ENCODE measurements around the gene PAM.
"Not testable (repeated sequence)": the region's sequence is repeated elsewhere in the genome, so short reads cannot be mapped to it uniquely, and the experiment has no call there.

Gene PAM

GRCh38 chr5:103006921-103007320, 251.8 kb downstream of the PAM start:
- DNase-seq = no peak

GRCh38 chr5:103010168-103010567, 255.1 kb downstream of the PAM start:
- no peak for DNase-seq

- DNase-seq = no peak
Measured at GRCh38 chr5:103013933-103014552, 258.9 kb downstream of the PAM start.

- no peak for DNase-seq
Measured at GRCh38 chr5:103014983-103015382, 259.9 kb downstream of the PAM start.

GRCh38 chr5:103016167-103016566, 261.1 kb downstream of the PAM start:
- DNase-seq = no peak

GRCh38 chr5:103019804-103020203, 264.7 kb downstream of the PAM start:
- no peak for DNase-seq

- no peak for DNase-seq
Measured at GRCh38 chr5:103021314-103021713, 266.2 kb downstream of the PAM start.

- no peak for DNase-seq
Measured at GRCh38 chr5:103027267-103027666, 272.2 kb downstream of the PAM start.

- no peak for DNase-seq
Measured at GRCh38 chr5:103031607-103032006, 276.5 kb downstream of the PAM start.

GRCh38 chr5:103033696-103034095, 278.6 kb downstream of the PAM start:
- no peak for DNase-seq

GRCh38 chr5:103034662-103035392, 279.7 kb downstream of the PAM start:
- DNase-seq = no peak

- DNase-seq = no peak
Measured at GRCh38 chr5:103035701-103036100, 280.6 kb downstream of the PAM start.

- DNase-seq = no peak
Measured at GRCh38 chr5:103036601-103037000, 281.5 kb downstream of the PAM start.

GRCh38 chr5:103037673-103038455, 282.8 kb downstream of the PAM start:
- DNase-seq = no peak

- DNase-seq = peak; percentile 57
Measured at GRCh38 chr5:103041071-103041676, 286.1 kb downstream of the PAM start.

- DNase-seq = not testable (repeated sequence)
Measured at GRCh38 chr5:103046706-103047105, 291.6 kb downstream of the PAM start.

- no peak for DNase-seq
Measured at GRCh38 chr5:103057208-103058130, 302.4 kb downstream of the PAM start.

GRCh38 chr5:103059525-103059924, 304.4 kb downstream of the PAM start:
- no peak for DNase-seq

GRCh38 chr5:103060424-103060954, 305.4 kb downstream of the PAM start:
- no peak for DNase-seq

- no peak for DNase-seq
Measured at GRCh38 chr5:103066326-103066725, 311.2 kb downstream of the PAM start.

GRCh38 chr5:103073500-103073899, 318.4 kb downstream of the PAM start:
- DNase-seq = not testable (repeated sequence)

- no peak for DNase-seq
Measured at GRCh38 chr5:103075442-103075841, 320.3 kb downstream of the PAM start.

All from SHP77 treated with DMSO at 0.1 percent for 48 hours (cell line).